H54 (cell line): ENCODE measurements around the gene CNTN3.

Experiments
- DNase-seq: peaks from one replicate; pipeline ENCODE4 v3.0.0; 2011; ENCODE audit warnings: low spot score, mixed read lengths; ENCODE audit not compliant: insufficient read length
- FAIRE-seq: peaks from 3 replicates; lab custom pipeline; 2011; peaks lifted over from hg19 to GRCh38; lab: Jason Lieb, UNC
- POLR2A ChIP-seq: IDR thresholded peaks from 2 replicates; pipeline ENCODE4 v1.6.1; 2011; ENCODE audit warnings: low read depth, mild to moderate bottlenecking, low read length

CNTN3 gene

GRCh38 chr3:74614107-74614967, at the start of gene CNTN3:
TSS of gene CNTN3 (minus strand) at chr3:74614659. CDS start at chr3:74521112, 93,547 bp downstream.
- no peak for FAIRE-seq
- no peak for TF ChIP-seq POLR2A
- DNase-seq: no peak

GRCh38 chr3:74663178-74663577, 48.7 kb upstream of the CNTN3 start:
- no peak for TF ChIP-seq POLR2A
- no peak for FAIRE-seq
- no peak for DNase-seq

GRCh38 chr3:74661672-74662071, 47.2 kb upstream of the CNTN3 start:
- FAIRE-seq: no peak
- no peak for TF ChIP-seq POLR2A
- no peak for DNase-seq

GRCh38 chr3:74651885-74652284, 37.4 kb upstream of the CNTN3 start:
- FAIRE-seq: no peak
- no peak for TF ChIP-seq POLR2A
- no peak for DNase-seq

GRCh38 chr3:74651292-74651691, 36.8 kb upstream of the CNTN3 start:
- no peak for TF ChIP-seq POLR2A
- no peak for FAIRE-seq

GRCh38 chr3:74648107-74648506, 33.6 kb upstream of the CNTN3 start:
- DNase-seq (no peak), FAIRE-seq (no peak)
- no peak for TF ChIP-seq POLR2A

More at GRCh38 chr3:74651292-74651691, 36.8 kb upstream of the CNTN3 start:
- no peak for DNase-seq

GRCh38 chr3:74646094-74646493, 31.6 kb upstream of the CNTN3 start:
- DNase-seq: no peak
- FAIRE-seq: no peak
- no peak for TF ChIP-seq POLR2A

- no peak for TF ChIP-seq POLR2A
- DNase-seq: no peak
- no peak for FAIRE-seq
Measured at GRCh38 chr3:74643636-74644035, 29.2 kb upstream of the CNTN3 start.

GRCh38 chr3:74642876-74643275, 28.4 kb upstream of the CNTN3 start:
- DNase-seq: no peak
- FAIRE-seq: no peak
- TF ChIP-seq POLR2A: no peak

- no peak for TF ChIP-seq POLR2A
- no peak for DNase-seq
Measured at GRCh38 chr3:74640211-74640610, 25.8 kb upstream of the CNTN3 start.

GRCh38 chr3:74639681-74640080, 25.2 kb upstream of the CNTN3 start:
- FAIRE-seq (no peak), DNase-seq (no peak)
- no peak for TF ChIP-seq POLR2A

More at GRCh38 chr3:74640211-74640610, 25.8 kb upstream of the CNTN3 start:
- no peak for FAIRE-seq

GRCh38 chr3:74636981-74637380, 22.5 kb upstream of the CNTN3 start:
- no peak for TF ChIP-seq POLR2A
- DNase-seq: no peak
- FAIRE-seq: no peak

GRCh38 chr3:74633021-74633420, 18.6 kb upstream of the CNTN3 start:
- FAIRE-seq: no peak
- no peak for TF ChIP-seq POLR2A
- DNase-seq: no peak

GRCh38 chr3:74631351-74632140, 17.1 kb upstream of the CNTN3 start:
- FAIRE-seq: no peak
- TF ChIP-seq POLR2A: no peak
- no peak for DNase-seq
